HepG2 (cell line): Measurements from ENCODE around the gene INSRR. TPM values are rescaled to one million over a fixed set of nuclear protein-coding genes. Genes with fewer than 3 reads are reported as not detected.

ENCODE experiments used
- FOSL1 ChIP-seq: sonication (generic); formaldehyde crosslinking; IDR thresholded peaks from 2 replicates; pipeline ENCODE4 v1.9.0; 2021; ENCODE audit warnings: missing genetic modification reagents, borderline replicate concordance
- NR2F6 ChIP-seq, 2 experiments: IDR thresholded peaks; 2 replicates each; pipeline ENCODE4 v1.6.1; 2016; ENCODE audit warnings: antibody characterized with exemption in 1 of 2, mild to moderate bottlenecking in 1 of 2
- PAF1 ChIP-seq: IDR thresholded peaks from 2 replicates; pipeline ENCODE4 v1.6.1; 2016; ENCODE audit warnings: missing genetic modification reagents, missing compliant biosample characterization
- RBM39 ChIP-seq: fragments of 200-400 bp; formaldehyde crosslinking; IDR thresholded peaks from one replicate; pipeline ENCODE4 v1.6.1; 2018; ENCODE audit warnings: antibody characterized with exemption, mild to moderate bottlenecking, low read depth, low read length; ENCODE audit not compliant: poor library complexity, severe bottlenecking
- RORA ChIP-seq: sonication (generic); formaldehyde crosslinking; IDR thresholded peaks from 2 replicates; pipeline ENCODE4 v1.5.0; 2020; ENCODE audit warnings: mild to moderate bottlenecking, missing genetic modification reagents, moderate library complexity
- ZFYVE20 ChIP-seq: sonication (generic); formaldehyde crosslinking; IDR thresholded peaks from 2 replicates; pipeline ENCODE4 v1.8.0; 2023; ENCODE audit warnings: low read depth, mild to moderate bottlenecking, moderate library complexity, missing genetic modification reagents, borderline replicate concordance
- ZNF724P ChIP-seq: sonication (generic); formaldehyde crosslinking; IDR thresholded peaks from 2 replicates; pipeline ENCODE4 v1.8.0; 2022; ENCODE audit warnings: missing genetic modification reagents, borderline replicate concordance
- polyA plus RNA-seq, 8 experiments: library from polyadenylated mRNA; depleted of rRNA in 3 of 8; stranded (reverse) in 7 of 8; unstranded in 1 of 8; fragments of >200 nt; fragmentation: Illumina TruSeq in 4 of 8; extraction: Trizol in 4 of 8; gene quantifications; 2 replicates each; pipeline versions ENCODE4 v1.2.1 to v1.2.3, GENCODE V29; 2011 to 2016; ENCODE audit warnings: low read depth in 4 of 8, missing spikeins in 1 of 8, mixed read lengths in 1 of 8; ENCODE audit not compliant: insufficient read depth in 1 of 8
- total RNA-seq, 5 experiments: library from RNA; depleted of rRNA; stranded (reverse); fragments of >200 nt; fragmentation: Illumina TruSeq; extraction: Trizol; gene quantifications; 2 replicates each; pipeline ENCODE4 v1.2.3, GENCODE V29; 2016; ENCODE audit warnings: low read depth in 1 of 5
- TF ChIP-seq, protein P1 (sequence below): sonication (generic); formaldehyde crosslinking; IDR thresholded peaks from 2 replicates; pipeline ENCODE4 v1.5.1; 2020; ENCODE audit warnings: mild to moderate bottlenecking, missing genetic modification reagents, moderate library complexity
- TF ChIP-seq, protein P2 (sequence below), 2 experiments: fragments of 450-650 bp in 1 of 2; sonication (generic) in 1 of 2; formaldehyde crosslinking in 1 of 2; IDR thresholded peaks; 2 replicates each; pipeline versions ENCODE4 v1.6.1 to v1.8.0; 2016 to 2022; ENCODE audit warnings: antibody characterized with exemption in 1 of 2, mild to moderate bottlenecking in 1 of 2, missing genetic modification reagents in 1 of 2
- TF ChIP-seq, protein P3 (sequence below): sonication (generic); IDR thresholded peaks from 2 replicates; pipeline ENCODE4 v1.6.1; 2016; ENCODE audit warnings: low read depth, borderline replicate concordance

The INSRR gene
- total and polyA plus RNA-seq, 2 of the 13 experiments (the other 11 are each of a cell fraction or from before 2014, with no cell fraction given) = not detected

DNA sequence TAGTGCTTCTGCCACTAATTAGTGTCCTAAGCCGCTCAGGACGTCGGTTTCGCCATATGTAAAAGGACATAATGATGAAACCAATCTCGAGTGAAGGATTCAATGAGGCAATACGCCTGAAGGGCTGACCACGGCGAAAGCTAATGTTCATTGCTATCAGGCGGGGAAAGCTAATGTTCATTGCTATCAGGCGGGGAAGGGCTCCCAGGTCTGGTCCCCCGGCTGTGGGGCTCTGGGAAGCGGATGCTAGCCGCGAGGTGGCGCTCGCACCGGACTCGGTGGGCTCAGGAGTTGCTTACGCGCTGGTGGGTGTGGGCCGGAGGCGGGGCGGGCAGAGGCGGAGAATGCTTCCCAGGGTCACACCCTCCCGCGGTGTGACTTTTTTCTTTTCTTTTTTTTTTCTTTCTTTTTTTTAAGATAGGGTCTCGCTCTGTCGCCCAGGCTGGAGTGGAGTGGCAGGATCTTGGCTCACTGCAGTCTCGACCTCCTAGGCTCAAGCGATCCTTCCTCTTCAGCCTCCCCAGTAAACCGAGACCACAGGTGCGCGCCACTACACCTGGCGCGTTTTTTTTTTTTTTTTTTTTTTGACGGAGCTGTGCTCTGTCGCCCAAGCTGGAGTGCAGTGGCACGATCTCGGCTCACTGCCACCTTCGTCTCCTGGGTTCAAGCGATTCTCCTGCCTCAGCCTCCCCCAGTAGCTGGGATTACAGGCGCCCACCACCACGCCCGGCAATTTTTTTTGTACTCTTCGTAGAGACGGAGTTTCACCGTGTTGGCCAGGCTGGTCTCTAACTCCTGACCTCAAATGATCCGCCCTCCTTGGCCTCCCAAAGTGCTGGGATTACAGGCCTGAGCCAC, 33.5 kb upstream of the INSRR start (continued):
- TF ChIP-seq, protein P1, sequence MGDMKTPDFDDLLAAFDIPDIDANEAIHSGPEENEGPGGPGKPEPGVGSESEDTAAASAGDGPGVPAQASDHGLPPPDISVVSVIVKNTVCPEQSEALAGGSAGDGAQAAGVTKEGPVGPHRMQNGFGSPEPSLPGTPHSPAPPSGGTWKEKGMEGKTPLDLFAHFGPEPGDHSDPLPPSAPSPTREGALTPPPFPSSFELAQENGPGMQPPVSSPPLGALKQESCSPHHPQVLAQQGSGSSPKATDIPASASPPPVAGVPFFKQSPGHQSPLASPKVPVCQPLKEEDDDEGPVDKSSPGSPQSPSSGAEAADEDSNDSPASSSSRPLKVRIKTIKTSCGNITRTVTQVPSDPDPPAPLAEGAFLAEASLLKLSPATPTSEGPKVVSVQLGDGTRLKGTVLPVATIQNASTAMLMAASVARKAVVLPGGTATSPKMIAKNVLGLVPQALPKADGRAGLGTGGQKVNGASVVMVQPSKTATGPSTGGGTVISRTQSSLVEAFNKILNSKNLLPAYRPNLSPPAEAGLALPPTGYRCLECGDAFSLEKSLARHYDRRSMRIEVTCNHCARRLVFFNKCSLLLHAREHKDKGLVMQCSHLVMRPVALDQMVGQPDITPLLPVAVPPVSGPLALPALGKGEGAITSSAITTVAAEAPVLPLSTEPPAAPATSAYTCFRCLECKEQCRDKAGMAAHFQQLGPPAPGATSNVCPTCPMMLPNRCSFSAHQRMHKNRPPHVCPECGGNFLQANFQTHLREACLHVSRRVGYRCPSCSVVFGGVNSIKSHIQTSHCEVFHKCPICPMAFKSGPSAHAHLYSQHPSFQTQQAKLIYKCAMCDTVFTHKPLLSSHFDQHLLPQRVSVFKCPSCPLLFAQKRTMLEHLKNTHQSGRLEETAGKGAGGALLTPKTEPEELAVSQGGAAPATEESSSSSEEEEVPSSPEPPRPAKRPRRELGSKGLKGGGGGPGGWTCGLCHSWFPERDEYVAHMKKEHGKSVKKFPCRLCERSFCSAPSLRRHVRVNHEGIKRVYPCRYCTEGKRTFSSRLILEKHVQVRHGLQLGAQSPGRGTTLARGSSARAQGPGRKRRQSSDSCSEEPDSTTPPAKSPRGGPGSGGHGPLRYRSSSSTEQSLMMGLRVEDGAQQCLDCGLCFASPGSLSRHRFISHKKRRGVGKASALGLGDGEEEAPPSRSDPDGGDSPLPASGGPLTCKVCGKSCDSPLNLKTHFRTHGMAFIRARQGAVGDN (CRISPR knock-in tag) = peak; percentile 52
- TF ChIP-seq, protein P2, sequence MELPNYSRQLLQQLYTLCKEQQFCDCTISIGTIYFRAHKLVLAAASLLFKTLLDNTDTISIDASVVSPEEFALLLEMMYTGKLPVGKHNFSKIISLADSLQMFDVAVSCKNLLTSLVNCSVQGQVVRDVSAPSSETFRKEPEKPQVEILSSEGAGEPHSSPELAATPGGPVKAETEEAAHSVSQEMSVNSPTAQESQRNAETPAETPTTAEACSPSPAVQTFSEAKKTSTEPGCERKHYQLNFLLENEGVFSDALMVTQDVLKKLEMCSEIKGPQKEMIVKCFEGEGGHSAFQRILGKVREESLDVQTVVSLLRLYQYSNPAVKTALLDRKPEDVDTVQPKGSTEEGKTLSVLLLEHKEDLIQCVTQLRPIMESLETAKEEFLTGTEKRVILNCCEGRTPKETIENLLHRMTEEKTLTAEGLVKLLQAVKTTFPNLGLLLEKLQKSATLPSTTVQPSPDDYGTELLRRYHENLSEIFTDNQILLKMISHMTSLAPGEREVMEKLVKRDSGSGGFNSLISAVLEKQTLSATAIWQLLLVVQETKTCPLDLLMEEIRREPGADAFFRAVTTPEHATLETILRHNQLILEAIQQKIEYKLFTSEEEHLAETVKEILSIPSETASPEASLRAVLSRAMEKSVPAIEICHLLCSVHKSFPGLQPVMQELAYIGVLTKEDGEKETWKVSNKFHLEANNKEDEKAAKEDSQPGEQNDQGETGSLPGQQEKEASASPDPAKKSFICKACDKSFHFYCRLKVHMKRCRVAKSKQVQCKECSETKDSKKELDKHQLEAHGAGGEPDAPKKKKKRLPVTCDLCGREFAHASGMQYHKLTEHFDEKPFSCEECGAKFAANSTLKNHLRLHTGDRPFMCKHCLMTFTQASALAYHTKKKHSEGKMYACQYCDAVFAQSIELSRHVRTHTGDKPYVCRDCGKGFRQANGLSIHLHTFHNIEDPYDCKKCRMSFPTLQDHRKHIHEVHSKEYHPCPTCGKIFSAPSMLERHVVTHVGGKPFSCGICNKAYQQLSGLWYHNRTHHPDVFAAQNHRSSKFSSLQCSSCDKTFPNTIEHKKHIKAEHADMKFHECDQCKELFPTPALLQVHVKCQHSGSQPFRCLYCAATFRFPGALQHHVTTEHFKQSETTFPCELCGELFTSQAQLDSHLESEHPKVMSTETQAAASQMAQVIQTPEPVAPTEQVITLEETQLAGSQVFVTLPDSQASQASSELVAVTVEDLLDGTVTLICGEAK (IDR thresholded peaks at IDR 0.05) = no peak
- TF ChIP-seq, protein P2 (CRISPR knock-in tag; IDR thresholded peaks at IDR 0.05) = no peak
- TF ChIP-seq NR2F6 (IDR thresholded peaks at IDR 0.05) (no peak), NR2F6 (CRISPR knock-in tag; IDR thresholded peaks at IDR 0.05) (no peak), ZFYVE20 (CRISPR knock-in tag) (no peak), ZNF724P (CRISPR knock-in tag) (no peak), RBM39 (no peak), PAF1 (CRISPR knock-in tag) (no peak), RORA (CRISPR knock-in tag) (no peak), FOSL1 (CRISPR knock-in tag) (no peak)
- TF ChIP-seq, protein P3, sequence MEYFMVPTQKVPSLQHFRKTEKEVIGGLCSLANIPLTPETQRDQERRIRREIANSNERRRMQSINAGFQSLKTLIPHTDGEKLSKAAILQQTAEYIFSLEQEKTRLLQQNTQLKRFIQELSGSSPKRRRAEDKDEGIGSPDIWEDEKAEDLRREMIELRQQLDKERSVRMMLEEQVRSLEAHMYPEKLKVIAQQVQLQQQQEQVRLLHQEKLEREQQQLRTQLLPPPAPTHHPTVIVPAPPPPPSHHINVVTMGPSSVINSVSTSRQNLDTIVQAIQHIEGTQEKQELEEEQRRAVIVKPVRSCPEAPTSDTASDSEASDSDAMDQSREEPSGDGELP = no peak
